Gastrocnemius medialis (tissue), 4 donors: ENCODE data around the gene NLGN3. TPM values are rescaled to one million over a fixed set of nuclear protein-coding genes. Genes with fewer than 3 reads are reported as not detected.
A peak's percentile ranks its signal among the peaks of the same experiment; 100 is the strongest.

Source experiments
- ATAC-seq, 2 donors: fragments of 150-250 bp; one replicate each; pipeline ENCODE4 v1.9.1; 2016
- DNase-seq, 2 donors: peaks; one replicate each; pipeline ENCODE4 v3.0.0-alpha.2; 2019
- H3K27ac ChIP-seq, 4 donors: fragments of 200-600 bp; sonication (generic); 1 replicate in 1 of 4; 2 replicates in 3 of 4; pipeline ENCODE4 v1.5.1; 2016 to 2018; ENCODE audit warnings: mild to moderate bottlenecking in 2 of 4, moderate library complexity in 1 of 4
- H3K27me3 ChIP-seq, 3 donors: fragments of 200-600 bp; sonication (generic) in 2 of 3; 1 replicate in 1 of 3; 2 replicates in 2 of 3; pipeline versions ENCODE4 v1.5.1 to v1.6.0; 2016 to 2019; ENCODE audit warnings: mild to moderate bottlenecking in 1 of 3, moderate library complexity in 1 of 3
- H3K36me3 ChIP-seq, 2 donors: fragments of 200-600 bp; sonication (generic) in 1 of 2; one replicate each; pipeline ENCODE4 v1.5.1; 2017 to 2018
- H3K4me1 ChIP-seq, 2 donors: fragments of 200-600 bp; sonication (generic) in 1 of 2; one replicate each; pipeline ENCODE4 v1.5.1; 2016 to 2017; ENCODE audit warnings: mild to moderate bottlenecking in 2 of 2
- H3K4me3 ChIP-seq, 4 donors: fragments of 200-600 bp; sonication (generic) in 3 of 4; 1 replicate in 1 of 4; 2 replicates in 3 of 4; pipeline ENCODE4 v1.5.1; 2016 to 2019; ENCODE audit warnings: mild to moderate bottlenecking in 2 of 4
- H3K9me3 ChIP-seq, 3 donors: fragments of 200-600 bp; sonication (generic) in 2 of 3; 1 replicate in 1 of 3; 2 replicates in 2 of 3; pipeline ENCODE4 v1.5.1; 2016 to 2019
- POLR2A ChIP-seq, 2 donors: fragments of 450-650 bp; IDR thresholded peaks; one replicate each; pipeline ENCODE4 v1.6.1; 2017; ENCODE audit warnings: antibody characterized with exemption in 2 of 2, mild to moderate bottlenecking in 2 of 2, moderate library complexity in 2 of 2
- in situ Hi-C, 4 donors: fragments of 200-750 bp; cut with MboI; loops; one replicate each; pipeline versions ENCODE4 v1.15.0 to v1.8.0; 2017; ENCODE audit warnings: low sequenced_read_pairs in 4 of 4
- intact Hi-C: fragments of 100-400 bp; cut with DNase I; formaldehyde crosslinking; loops from one replicate; pipeline ENCODE4 v1.15.1; 2023; ENCODE audit warnings: low total_unique reads
- total RNA-seq, 4 donors: library from RNA; depleted of rRNA; stranded (reverse); fragments of >200 nt; gene quantifications; one replicate each; pipeline versions ENCODE4 v1.1.0 to v1.2.3, GENCODE V29; 2016
- TF ChIP-seq, protein P1 (sequence below), 5 experiments: fragments of 450-650 bp in 3 of 5; fragments of 200-600 bp in 2 of 5; sonication (generic) in 2 of 5; IDR thresholded peaks in 4 of 5; conservative IDR thresholded peaks in 1 of 5; 1 replicate in 4 of 5; 2 replicates in 1 of 5; pipeline ENCODE4 v1.5.1; 2016 to 2019; ENCODE audit warnings: antibody characterized with exemption in 5 of 5, mild to moderate bottlenecking in 3 of 5, moderate library complexity in 3 of 5

Gene NLGN3
- under 1 TPM in 3 of 4 donors, not detected in 1; 0.31 to 0.39 (median 0.31) TPM for total RNA-seq

- Histone ChIP-seq H3K27ac (no peak within 1 kb of the TSS), H3K4me1 (peaks cover 0 to 3% of the 10 kb centered on the region in 2 donors), H3K27me3 (no peaks in the 10 kb centered on the region), H3K9me3 (no peaks in the 10 kb centered on the region), H3K4me3 (peak within 1 kb of the TSS in 2 of 4 donors; percentile 23 to 27), H3K36me3 (peaks cover 0 to 19% of the 10 kb centered on the region in 2 donors)
- DNase-seq: no peak
- in situ Hi-C loops: no loop called here
- no peak for ATAC-seq
- TF ChIP-seq, protein P1, sequence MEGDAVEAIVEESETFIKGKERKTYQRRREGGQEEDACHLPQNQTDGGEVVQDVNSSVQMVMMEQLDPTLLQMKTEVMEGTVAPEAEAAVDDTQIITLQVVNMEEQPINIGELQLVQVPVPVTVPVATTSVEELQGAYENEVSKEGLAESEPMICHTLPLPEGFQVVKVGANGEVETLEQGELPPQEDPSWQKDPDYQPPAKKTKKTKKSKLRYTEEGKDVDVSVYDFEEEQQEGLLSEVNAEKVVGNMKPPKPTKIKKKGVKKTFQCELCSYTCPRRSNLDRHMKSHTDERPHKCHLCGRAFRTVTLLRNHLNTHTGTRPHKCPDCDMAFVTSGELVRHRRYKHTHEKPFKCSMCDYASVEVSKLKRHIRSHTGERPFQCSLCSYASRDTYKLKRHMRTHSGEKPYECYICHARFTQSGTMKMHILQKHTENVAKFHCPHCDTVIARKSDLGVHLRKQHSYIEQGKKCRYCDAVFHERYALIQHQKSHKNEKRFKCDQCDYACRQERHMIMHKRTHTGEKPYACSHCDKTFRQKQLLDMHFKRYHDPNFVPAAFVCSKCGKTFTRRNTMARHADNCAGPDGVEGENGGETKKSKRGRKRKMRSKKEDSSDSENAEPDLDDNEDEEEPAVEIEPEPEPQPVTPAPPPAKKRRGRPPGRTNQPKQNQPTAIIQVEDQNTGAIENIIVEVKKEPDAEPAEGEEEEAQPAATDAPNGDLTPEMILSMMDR (IDR thresholded peaks at IDR 0.05 in 4 of 5, conservative IDR thresholded peaks at IDR 0.05 in 1 of 5): no peak
- TF ChIP-seq POLR2A (IDR thresholded peaks at IDR 0.05): no peak
- intact Hi-C loops: no loop called here
Observed at GRCh38 chrX:71144651-71145050, at the start of gene NLGN3. NLGN3 (plus strand) TSS chrX:71144841; CDS start chrX:71147750, 2,909 bp downstream.

DNA sequence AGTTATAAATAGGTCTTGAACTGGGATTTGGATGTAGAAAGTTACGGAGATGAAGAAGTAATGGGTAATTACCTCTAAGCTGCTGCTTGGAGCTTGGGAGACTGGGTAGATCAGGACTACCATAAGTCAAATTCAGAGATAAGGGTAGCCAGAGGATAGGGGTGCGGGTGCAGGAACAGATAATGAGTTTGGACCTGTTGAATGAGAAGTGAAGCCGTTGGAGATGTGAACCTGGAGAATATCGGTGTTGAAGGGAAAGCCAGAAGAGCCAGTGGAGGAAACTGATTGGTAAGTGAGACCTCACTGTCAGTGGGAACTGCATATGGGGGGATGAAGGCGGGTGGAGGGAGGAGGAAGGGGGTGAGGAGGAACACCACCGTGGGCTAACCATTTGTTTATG, 49.6 kb upstream of the NLGN3 start:
- intact Hi-C loops: loop anchor here (1.0 to 2.0 kb wide), 2 partner anchors 27 to 84 kb away; partner anchors contain the start of gene SNX12
- TF ChIP-seq, protein P1 (IDR thresholded peaks at IDR 0.05 in 4 of 5, conservative IDR thresholded peaks at IDR 0.05 in 1 of 5): no peak
- no peak for TF ChIP-seq POLR2A (IDR thresholded peaks at IDR 0.05)
- Histone ChIP-seq H3K9me3 (no peaks in the 10 kb centered on the region), H3K4me3 (peak overlapping the region; percentile 62 to 71 (median 66)), H3K27me3 (no peaks in the 10 kb centered on the region), H3K27ac (peak overlapping the region; percentile 74 to 87 (median 84)), H3K36me3 (no peaks in the 10 kb centered on the region), H3K4me1 (peaks cover 9% of the 10 kb centered on the region in 2 donors)
- in situ Hi-C loops: no loop called here
- ATAC-seq: peak in 1 of 2 donors; percentile 17
- no peak for DNase-seq

DNA sequence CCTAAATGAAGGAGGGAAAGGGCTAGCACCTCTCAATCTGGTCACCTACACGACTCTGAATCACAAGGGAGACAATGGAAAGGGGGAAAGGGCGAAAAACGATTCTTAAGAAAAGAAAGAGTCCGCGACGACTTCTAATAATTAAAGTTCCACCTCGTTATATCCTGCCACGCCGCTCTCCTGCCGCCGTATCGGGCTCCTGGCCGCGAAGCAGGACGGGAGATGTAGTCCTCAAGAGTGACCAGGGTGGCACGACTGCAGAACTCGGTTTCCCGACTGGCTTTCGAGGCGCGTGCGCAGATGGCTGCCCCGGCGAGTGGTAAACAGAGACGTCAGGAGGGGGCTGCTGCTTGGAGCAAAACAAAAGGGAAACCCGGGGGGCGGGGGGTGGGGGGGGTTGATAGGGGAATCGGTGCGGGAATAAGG, 49.1 kb upstream of the NLGN3 start, which contains the start of gene FOXO4:
Gene FOXO4, plus strand, starts transcription at position 297 of the 426 bp plus-strand sequence. CDS start 678 bp downstream, outside the sequence.
- TF ChIP-seq POLR2A (IDR thresholded peaks at IDR 0.05): peak; percentile 11 to 38
- TF ChIP-seq, protein P1 (IDR thresholded peaks at IDR 0.05 in 4 of 5, conservative IDR thresholded peaks at IDR 0.05 in 1 of 5): no peak
- Histone ChIP-seq H3K27me3 (no peaks in the 10 kb centered on the region), H3K9me3 (no peaks in the 10 kb centered on the region), H3K36me3 (no peaks in the 10 kb centered on the region), H3K27ac (peak within 1 kb of the TSS; percentile 74 to 87 (median 84)), H3K4me1 (peaks cover 9% of the 10 kb centered on the region in 2 donors), H3K4me3 (peak within 1 kb of the TSS; percentile 62 to 71 (median 66))
- ATAC-seq (peak; percentile 95 to 96), DNase-seq (peak; percentile 85 to 86)
- intact Hi-C loops: loop anchor here (1.0 to 2.0 kb wide), 2 partner anchors 27 to 83 kb away; partner anchors contain the start of gene SNX12
- in situ Hi-C loops: no loop called here

GRCh38 chrX:71095981-71096759, 48.5 kb upstream of the NLGN3 start:
- intact Hi-C loops: loop anchor here (1.0 to 2.0 kb wide), 3 partner anchors 22 to 83 kb away; partner anchors contain the start of genes MED12 and SNX12
- TF ChIP-seq, protein P1 (IDR thresholded peaks at IDR 0.05 in 4 of 5, conservative IDR thresholded peaks at IDR 0.05 in 1 of 5): no peak
- peak in 1 of 2 donors; percentile 40 for TF ChIP-seq POLR2A (IDR thresholded peaks at IDR 0.05)
- peaks cover 9% of the 10 kb centered on the region in 2 donors for H3K4me1 ChIP-seq
- ATAC-seq (peak; percentile 84 to 85), DNase-seq (peak in 1 of 2 donors; percentile 50)
- H3K4me3 ChIP-seq: peak overlapping the region; percentile 62 to 71 (median 66)
- H3K36me3 ChIP-seq: no peaks in the 10 kb centered on the region
- peak overlapping the region; percentile 74 to 87 (median 84) for H3K27ac ChIP-seq
- H3K27me3 ChIP-seq: no peaks in the 10 kb centered on the region
- in situ Hi-C loops: no loop called here
- no peaks in the 10 kb centered on the region for H3K9me3 ChIP-seq
